GM21381 (cell line): Measurements from ENCODE around the gene SLC12A9.
"Not testable (repeated sequence)": the region's sequence is repeated elsewhere in the genome, so short reads cannot be mapped to it uniquely, and the experiment has no call there.

Experiments used
- ATAC-seq: cut with Tn5 transposase; IDR thresholded peaks from one replicate; pipeline ENCODE4 v1.9.1; 2021; ENCODE audit warnings: mild to moderate bottlenecking, moderate library complexity; ENCODE audit not compliant: unreplicated experiment

Gene SLC12A9

GRCh38 chr7:100825215-100825671 lies 27.3 kb upstream of the SLC12A9 start:
- ATAC-seq, result no peak

GRCh38 chr7:100825751-100826513 lies 26.6 kb upstream of the SLC12A9 start:
- ATAC-seq, result no peak

DNA sequence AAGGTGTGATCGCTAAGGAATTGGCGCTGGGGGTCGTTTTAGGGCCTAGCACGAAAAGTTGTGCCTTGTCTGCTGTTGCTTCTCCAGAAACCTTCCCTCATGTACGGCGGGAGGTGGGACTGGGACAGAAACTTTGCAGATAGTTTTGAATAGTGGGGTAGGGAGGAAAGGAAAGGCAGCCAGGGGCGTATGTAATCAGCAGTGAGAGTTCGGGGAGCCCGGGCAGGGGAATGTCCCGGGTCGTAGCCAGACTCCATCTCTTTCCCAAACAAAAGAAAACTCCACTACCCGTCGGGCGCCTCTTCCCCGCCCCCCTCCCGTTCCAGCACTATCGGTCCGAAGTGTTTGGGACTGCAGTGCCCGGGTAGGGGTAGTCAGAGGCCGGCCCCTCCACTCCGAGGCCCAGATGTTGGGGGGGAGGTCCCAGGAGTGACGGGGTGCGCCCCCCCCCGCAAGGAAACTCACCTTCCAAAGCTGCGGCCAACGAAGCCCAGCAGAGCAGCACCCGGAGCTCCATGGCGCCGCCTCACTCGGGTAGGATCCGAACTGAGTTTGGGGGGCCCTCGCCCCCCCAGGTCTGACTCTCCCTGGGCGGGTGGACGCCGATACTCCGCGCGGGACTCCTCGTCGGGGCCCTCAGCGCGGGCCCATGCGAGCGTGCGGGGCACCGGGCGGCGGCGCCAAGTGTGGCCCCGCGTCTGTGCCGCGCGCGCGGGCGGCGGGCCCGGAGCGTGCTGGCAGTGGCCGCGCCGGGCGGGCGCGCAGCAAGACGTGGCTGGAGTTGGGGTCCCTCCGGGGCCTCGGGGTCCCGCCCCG lies 25.8 kb upstream of the SLC12A9 start:
- ATAC-seq, result no peak

DNA sequence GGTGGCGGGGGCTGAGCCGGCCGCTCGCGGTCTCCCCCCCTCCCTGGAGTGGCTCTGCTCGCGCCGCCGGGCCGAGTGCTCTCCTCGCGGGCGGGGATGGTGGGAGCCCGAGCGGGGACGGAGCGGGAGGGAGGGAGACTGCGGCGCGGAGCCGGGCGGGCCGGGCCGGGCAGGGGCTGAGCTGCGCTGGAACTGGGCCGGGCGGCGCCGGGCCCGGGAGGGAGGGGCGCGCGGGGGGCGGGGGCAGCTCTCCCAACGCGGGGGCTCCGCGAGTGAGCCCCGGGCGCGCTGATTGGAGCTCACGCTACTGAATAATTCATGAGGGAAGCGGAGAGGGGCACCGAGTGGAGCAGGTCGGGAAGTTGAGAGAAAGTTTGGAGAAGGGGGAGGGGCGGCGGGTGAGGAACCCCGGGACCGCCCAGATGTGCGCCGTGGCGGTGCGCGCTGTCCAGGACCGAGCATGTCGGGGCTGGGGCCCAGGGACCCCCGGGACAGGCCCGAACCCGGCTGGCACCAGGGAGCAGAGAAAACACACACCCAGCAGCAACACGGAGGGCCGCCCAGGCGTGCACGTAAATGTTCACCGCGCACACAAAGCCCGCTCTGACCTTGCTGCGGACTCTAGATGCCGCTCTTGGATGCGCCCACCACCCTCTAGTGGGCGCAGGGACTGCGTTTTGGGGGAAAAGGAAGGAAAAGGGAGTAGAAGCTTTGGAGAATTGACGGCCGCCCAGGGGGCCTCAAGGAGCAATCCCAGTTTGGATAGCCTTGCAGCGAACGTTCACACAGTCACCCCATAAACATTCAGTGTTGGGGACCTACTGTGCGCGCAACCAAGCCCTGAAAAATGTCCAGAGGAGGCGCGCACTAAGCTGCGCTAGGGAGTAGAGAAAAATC lies 24.9 kb upstream of the SLC12A9 start, which contains the start of gene EPHB4:
Gene EPHB4 (minus strand): TSS at position 194 of the 897 bp plus-strand sequence. CDS start 493 bp downstream, outside the sequence.
- ATAC-seq, result no peak

DNA sequence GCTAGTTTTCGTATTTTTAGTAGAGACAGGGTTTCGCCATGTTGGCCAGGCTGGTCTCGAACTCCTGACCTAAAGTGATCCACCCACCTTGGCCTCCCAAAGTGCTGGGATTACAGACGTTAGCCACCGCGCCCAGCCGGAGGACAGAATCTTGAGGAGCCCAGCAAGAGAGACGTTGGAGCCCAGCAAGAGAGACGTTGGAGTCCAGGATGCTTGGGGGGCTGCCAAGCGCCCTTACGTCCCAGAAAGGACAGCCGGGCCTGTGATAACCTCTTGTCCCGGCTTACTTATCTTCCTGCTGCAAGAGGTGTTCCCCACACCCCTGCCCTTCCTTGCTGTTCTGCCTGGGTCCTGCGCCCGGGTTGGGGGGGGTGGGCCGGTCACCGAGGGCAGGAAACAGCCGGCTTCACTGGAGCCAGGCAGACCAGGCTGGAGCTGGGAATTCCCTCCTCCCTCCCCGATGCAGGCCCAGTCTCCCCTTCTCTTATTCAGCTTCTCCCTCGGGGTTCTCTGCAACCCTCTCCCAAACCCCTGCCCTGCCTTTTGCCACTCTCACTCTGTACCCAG lies 23.3 kb upstream of the SLC12A9 start:
- ATAC-seq, result no peak

DNA sequence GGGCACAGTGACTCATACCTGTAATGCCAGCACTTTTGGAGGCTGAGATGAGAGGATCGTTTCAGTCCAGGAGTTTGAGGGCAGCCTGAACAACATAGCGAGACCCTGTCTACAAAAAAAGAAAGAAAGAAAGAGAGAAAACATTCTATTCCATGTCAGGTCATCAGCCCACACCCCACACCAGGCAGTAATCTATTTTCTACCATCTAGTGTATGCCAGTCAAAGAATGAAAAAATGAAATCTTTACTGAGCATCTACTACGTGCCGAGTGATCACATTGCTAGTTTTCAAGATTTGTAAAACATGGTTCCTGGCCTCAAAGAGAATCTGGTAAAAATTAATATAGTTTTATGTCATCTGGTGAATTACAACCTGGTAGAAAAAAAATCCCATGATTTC lies 22.1 kb upstream of the SLC12A9 start:
- ATAC-seq, result no peak

DNA sequence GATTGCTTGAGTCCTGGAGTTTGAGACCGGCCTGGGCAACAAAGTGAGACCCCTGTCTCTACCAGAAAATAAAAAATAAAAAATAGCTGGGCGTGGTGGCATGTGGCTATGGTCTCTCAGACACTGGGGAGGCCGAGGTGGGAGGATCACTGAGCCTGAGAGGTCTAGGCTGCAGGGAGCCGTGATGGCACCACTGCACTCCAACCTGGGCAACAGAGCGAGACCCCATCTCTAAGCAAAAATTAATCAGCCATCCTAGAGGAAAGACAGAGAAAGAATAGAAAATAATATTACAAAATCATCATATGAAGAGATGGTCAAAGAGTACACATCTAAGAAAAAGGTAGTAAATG lies 20.3 kb upstream of the SLC12A9 start:
- ATAC-seq, result no peak

GRCh38 chr7:100835903-100836811 lies 16.4 kb upstream of the SLC12A9 start:
- ATAC-seq, result no peak

DNA sequence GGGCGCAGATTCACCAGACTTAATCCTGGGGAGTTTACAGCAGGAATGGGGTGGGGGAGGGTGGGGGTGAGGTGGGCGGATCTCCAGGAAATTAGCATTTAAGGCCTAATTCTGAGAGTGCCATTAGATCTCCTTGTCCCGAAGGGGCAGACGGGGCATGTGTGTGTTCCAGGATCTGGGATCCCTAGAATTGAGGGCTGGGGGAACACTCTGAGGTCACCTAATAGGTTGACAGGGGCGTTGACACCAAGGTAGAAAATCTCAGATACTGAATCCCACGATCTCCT lies 15.8 kb upstream of the SLC12A9 start:
- no peak for ATAC-seq

DNA sequence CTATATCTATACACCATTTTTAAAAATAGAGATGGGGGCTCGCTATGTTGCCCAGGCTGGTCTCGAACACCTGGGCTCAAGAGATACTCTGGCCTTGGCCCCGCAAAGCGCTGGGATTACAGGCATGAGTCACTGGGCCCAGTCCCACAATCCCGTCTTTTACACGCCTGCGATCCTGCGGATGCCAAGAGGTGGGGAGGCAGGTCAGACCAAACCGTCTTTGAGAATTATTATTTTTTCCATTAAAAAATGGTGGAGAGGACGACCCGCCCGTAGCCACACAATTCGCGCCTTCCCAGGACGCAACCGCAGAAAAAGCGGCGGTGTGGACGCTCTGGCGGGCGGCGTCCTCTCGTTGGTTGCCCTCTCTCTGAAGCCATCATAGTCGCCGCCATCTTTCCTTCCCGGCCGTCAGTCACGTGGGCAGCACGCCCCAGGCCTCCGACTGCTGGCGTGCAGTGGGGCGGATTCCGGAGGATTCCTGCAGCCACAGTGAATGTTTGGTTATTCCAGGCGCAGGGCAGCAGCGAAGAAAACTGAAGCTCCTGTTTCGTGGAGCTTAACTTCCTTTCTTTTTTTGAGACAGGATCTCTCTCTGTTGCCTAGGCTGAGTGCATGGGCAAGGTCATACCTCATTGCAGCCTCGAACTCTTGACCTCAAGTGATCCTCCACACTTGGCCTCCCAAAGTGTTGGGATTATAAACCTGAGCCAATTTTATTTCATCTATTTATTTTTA lies 15.2 kb upstream of the SLC12A9 start:
- ATAC-seq, result peak; percentile 90

DNA sequence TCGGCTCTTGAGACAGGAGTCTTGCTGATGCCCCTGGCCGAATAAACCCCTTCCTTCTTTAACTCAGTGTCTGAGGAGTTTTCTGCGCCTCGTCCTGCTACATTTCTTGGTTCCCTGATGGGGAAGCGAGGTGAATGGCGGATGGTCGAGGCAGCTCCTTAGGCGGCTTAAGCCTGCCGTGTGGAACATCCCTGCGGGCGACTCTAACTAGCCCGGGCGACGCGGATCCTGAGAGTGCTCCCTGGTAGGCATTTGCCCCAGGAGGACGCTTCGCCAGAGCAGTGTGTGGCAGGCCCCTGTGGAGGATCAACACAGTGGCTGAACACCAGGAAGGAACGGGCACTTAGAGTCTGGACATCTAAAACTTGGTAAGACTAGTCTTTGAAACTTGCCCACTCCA lies 13.2 kb upstream of the SLC12A9 start:
- no peak for ATAC-seq

DNA sequence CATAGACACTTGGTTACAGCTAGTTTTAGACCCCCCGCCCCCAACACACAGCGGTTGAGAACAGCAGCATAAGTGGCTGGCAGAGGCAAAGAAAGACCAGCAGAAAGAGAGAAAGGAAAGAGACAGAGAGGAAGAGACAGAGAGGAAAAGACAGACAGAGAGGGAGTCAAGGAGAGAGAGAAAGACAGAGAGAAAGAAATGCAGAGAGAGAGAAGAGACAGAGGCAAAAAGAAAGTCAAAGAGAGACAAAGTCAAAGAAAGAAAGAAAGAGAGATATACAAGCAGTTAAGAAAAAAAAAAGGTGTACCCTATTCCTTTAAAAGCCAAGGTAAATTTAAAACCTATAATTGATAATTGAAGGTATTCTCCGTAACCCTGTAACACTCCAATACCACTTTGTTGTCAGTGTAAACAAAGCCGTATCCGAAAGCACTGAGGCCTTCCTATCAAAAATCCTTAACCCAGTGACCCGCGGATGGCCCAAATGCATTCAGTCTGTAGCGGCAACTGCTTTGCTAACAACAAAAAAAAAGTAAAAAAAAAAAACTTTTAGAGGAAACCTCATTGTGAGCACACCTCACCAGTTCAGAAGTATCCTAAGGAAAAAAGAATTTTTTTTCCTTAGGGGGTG lies 11.9 kb upstream of the SLC12A9 start:
- ATAC-seq, result no peak

DNA sequence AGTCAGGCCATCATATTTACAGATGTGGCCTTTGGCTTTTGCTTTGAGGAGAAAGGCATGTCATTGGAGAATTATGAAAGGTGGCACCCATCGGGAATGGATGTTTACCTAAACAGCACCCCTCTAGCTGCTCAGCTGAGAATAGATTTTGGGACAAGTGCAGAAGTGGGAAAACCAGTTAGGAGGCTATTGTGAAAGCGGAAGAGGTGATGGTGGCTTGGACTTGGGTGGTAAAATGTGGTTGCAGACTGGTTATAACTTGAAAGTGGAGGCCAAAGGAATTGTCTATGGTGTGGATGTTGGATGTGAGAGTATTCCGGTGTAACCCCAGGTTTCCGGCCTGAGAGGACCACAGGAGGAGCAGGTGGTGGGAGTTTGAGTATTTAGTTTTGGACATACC lies 5.2 kb upstream of the SLC12A9 start:
- ATAC-seq, result no peak

DNA sequence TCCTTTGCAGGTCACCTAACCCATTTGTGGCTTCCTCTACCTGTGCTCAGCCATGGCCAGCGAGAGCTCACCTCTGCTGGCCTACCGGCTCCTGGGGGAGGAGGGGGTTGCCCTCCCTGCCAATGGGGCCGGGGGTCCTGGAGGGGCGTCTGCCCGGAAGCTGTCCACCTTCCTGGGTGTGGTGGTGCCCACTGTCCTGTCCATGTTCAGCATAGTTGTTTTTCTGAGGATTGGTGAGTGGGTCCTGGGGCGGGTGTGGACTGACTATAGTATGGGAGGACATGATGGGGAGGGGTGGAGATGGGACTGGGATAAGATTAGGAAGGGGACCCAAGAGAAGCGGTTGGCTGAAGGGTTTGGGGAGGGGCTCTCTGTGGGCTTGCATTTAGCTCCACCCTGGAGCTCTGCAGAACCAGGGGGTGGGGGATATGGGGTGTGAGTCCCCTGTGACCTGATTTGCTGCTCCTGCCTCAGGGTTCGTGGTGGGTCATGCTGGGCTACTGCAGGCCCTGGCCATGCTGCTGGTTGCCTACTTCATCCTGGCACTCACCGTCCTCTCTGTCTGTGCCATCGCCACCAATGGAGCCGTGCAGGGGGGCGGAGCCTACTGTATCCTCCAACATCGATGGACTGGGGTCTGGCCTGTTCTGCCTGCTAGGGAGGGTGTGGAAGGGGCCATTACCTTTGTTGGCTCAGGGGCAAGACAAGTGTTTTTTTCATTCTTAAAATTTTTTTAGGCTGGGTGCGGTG lies 1.8 kb downstream of the SLC12A9 start:
- no peak for ATAC-seq

DNA sequence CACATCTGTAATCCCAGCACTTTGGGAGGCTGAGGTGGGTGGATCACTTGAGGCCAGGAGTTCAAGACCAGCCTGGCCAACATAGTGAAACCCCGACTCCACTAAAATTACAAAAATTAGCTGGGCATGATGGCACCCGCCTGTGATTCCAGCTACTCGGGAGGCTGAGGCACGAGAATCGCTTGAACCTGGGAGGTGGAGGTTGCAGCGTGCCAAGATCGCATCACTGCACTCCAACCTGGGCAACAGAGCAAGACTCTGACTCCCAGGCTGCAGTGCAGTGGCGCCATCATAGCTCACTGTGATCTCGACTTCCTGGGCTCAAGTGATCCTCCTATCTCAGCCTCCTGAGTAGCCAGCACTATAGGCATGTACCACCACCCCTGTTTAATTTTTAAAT lies 2.4 kb downstream of the SLC12A9 start:
- not testable (repeated sequence) for ATAC-seq

- ATAC-seq, result no peak
Observed at GRCh38 chr7:100855515-100855914, 3.0 kb downstream of the SLC12A9 start.

DNA sequence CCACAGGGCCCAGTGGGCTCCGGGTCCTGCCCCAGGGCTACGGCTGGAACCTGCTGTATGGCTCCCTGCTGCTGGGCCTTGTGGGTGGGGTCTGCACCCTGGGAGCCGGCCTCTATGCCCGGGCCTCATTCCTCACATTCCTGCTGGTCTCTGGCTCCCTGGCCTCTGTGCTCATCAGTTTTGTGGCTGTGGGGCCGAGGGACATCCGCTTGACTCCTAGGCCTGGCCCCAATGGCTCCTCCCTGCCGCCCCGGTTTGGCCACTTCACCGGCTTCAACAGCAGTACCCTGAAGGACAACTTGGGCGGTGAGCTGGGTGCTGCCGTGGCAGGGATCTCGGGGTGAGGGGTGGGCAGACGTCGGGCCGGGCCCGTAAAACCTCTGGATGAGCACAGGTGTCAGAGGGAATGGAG lies 4.4 kb downstream of the SLC12A9 start:
- ATAC-seq, result no peak

DNA sequence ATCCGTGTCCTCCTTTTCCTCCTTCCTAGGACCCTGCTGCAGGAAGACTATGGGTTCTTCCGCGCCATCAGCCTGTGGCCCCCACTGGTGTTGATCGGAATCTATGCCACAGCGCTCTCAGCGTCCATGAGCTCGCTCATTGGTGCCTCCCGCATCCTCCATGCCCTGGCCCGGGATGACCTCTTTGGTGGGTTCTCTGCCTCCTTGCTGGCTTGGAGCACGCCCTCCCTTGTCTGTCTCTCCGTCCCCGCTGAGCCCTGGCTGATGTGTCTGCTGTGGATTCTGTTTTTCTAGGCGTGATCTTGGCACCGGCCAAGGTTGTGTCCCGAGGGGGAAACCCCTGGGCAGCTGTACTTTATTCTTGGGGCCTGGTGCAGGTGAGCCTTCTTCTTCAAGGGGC lies 7.3 kb downstream of the SLC12A9 start:
- no peak for ATAC-seq
